Mucosa of descending colon (tissue), 3 donors: Measurements from ENCODE around the gene CAMK2N2. TPM values are rescaled to one million over a fixed set of nuclear protein-coding genes. Genes with fewer than 3 reads are reported as not detected.
A peak's percentile ranks its signal among the peaks of the same experiment; 100 is the strongest.

Experiments
- ATAC-seq: fragments of 200-7000 bp; cut with Tn5 transposase; one replicate; pipeline ENCODE4 v1.9.1; 2020; ENCODE audit warnings: mild to moderate bottlenecking, moderate library complexity
- DNase-seq, 3 donors: peaks; one replicate each; pipeline ENCODE4 v3.0.0-alpha.2; 2020
- H3K36me3 ChIP-seq: fragments of 200-600 bp; one replicate; pipeline ENCODE4 v1.8.0; 2021; ENCODE audit warnings: low read depth, mild to moderate bottlenecking
- H3K4me1 ChIP-seq: fragments of 200-600 bp; one replicate; pipeline ENCODE4 v1.8.0; 2021; ENCODE audit warnings: low read depth, mild to moderate bottlenecking
- H3K4me3 ChIP-seq: fragments of 200-600 bp; one replicate; pipeline ENCODE4 v1.8.0; 2021; ENCODE audit warnings: mild to moderate bottlenecking
- H3K9me3 ChIP-seq: fragments of 200-600 bp; one replicate; pipeline ENCODE4 v1.8.0; 2021; ENCODE audit warnings: mild to moderate bottlenecking
- CTCF ChIP-seq: fragments of 200-600 bp; IDR thresholded peaks from one replicate; pipeline ENCODE4 v1.8.0; 2022; ENCODE audit warnings: antibody characterized with exemption, mild to moderate bottlenecking
- intact Hi-C, 2 donors: fragments of 100-400 bp; cut with DNase I in 1 of 2; cut with micrococcal nuclease in 1 of 2; formaldehyde crosslinking; loops; one replicate each; pipeline versions ENCODE4 v1.11.0 to v1.11.1; 2022; cut with DNase I, micrococcal nuclease
- total RNA-seq, 3 donors: library from RNA; stranded (reverse); fragmentation: NEBNext Ultra II Directional in 2 of 3; extraction: Animal tissue kit (Norgen Biotek cat#: 25700) in 2 of 3; gene quantifications; one replicate each; pipeline versions ENCODE4 v1.2.1 to v1.2.4, GENCODE V29; 2021 to 2023
- donor health status: DM: no; HTN: no; CAD: no; lungs with moderate emphysema.
- donor health status: DM: no; HTN: no; CAD: no.
- donor health status: DM: no; HTN: yes; CAD: no.

The CAMK2N2 gene
- total RNA-seq, 3 donors from 2014 or later = 0.95 TPM; not detected in 2

DNA sequence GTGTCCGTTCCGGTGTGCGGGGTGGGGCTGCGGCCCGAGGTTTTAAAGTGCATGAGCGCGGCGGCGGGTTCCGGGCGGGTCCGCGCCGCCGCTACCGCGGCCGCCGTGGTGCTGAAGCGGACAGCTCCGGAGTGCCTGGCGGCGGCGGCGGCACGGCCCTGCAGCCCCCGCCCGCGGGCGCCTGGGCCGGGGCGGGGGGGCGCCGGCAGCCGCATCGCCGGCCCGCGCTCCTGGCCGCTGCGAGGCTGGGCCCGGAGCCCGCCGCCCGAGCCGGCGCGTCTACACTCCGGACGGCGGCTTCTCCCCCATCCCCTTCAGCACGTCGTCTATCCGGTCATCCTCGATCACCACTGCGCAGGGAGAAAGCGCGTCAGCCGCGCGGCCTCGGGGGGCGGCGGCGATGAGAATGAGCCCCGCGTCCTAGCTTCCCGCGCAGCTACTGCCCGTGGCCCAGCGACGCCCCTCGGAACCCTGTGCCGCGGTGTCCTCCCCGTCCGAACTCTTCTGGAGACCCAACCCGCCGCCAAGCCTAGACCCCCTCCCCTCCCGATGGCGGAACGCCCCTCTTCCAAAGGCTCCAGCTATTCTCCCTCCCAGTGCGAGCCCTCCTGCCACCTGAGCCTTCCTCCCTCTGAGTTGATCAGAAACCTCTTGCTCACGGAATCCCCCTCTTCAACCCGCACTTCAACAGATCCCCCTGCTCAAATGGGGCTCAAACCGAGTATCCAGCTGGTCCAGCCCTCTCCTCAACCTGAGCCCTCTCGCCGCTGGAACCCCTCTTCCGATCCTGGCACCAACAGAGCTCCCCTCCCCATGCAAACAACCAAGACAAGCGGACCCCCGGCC is 1.3 kb downstream of the CAMK2N2 start:
- Histone ChIP-seq H3K4me1 (peaks cover 23% of the 10 kb centered on the region), H3K36me3 (no peaks in the 10 kb centered on the region), H3K4me3 (no peak overlapping the region), H3K9me3 (no peaks in the 10 kb centered on the region)
- intact Hi-C loops = loop anchor here in 1 of 2 donors (10.0 kb wide), 1 partner anchor 365 kb away; no protein-coding TSS in a partner anchor
- DNase-seq (peak in 2 of 3 donors; percentile 54 to 61), ATAC-seq (peak; percentile 75)
- TF ChIP-seq CTCF = no peak

DNA sequence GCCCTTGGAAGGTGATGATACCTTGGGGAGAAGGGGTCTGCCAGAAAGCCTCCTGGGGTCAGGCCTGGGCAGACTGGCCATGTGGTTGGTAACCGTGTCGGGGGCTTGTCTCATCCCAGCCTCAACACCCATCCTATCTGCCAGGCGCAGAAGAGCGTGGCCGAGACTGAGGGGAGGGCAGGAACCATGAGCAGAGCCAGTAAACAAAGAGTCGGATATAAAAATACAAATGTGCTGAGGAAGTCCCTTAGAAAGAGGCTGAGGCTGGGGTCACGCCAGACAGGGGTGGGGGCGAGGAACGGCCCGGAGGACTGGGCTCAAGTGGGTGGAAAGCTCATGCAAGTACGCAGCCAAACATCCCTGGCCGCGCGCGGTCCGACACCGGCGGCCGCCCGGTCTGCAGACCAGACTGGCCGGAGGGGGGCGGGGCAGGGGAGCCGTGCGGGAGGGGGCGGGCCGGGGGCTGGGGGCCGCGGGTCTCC is 1.9 kb downstream of the CAMK2N2 start:
- intact Hi-C loops = loop anchor here in 1 of 2 donors (10.0 kb wide), 1 partner anchor 365 kb away; no protein-coding TSS in a partner anchor

GRCh38 chr3:184258926-184259325 is 2.4 kb downstream of the CAMK2N2 start:
- peaks cover 23% of the 10 kb centered on the region for H3K4me1 ChIP-seq
- H3K36me3 ChIP-seq = no peaks in the 10 kb centered on the region
- intact Hi-C loops = loop anchor here in 1 of 2 donors (10.0 kb wide), 1 partner anchor 364 kb away; no protein-coding TSS in a partner anchor
- H3K4me3 ChIP-seq = no peak overlapping the region
- ATAC-seq (no peak), DNase-seq (no peak)
- no peaks in the 10 kb centered on the region for H3K9me3 ChIP-seq
- TF ChIP-seq CTCF = no peak

More for the DNA sequence above, 1.9 kb downstream of the CAMK2N2 start:
- TF ChIP-seq CTCF = no peak
- Histone ChIP-seq H3K36me3 (no peaks in the 10 kb centered on the region), H3K4me3 (no peak overlapping the region), H3K4me1 (peaks cover 23% of the 10 kb centered on the region), H3K9me3 (no peaks in the 10 kb centered on the region)
- no peak for DNase-seq
- ATAC-seq = no peak

DNA sequence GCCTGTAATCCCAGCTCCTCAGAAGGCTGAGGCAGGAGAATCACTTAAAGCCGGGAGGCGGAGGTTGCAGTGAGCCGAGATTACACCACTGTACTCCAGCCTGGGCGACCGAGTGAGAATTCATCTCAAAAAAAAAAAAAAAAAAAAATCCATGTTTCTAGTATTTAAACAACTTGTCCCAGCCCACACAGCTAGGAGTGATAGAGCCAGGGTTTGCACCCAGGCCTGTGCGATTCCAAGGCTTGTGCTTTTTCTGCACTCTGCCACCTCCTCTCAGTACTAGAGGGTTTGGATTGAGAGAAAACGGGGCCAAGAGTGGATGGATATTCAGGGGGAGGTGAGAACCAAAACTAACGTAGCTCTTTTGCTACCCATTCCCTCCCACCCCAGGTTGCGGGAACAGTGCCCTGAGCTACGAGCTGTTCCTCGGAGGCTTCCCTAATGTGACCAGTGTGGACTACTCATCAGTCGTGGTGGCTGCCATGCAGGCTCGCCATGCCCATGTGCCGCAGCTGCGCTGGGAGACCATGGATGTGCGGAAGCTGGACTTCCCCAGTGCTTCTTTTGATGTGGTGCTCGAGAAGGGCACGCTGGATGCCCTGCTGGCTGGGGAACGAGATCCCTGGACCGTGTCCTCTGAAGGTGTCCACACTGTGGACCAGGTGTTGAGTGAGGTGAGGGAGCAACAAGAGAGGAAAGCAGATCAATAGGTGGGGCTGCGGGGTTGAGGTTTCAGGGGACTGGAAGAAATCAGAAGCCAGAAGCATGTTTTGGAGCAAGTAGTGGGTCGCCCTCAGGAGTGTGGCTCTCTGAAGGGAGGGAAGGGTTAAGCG is 4.1 kb downstream of the CAMK2N2 start:
- Histone ChIP-seq H3K36me3 (no peaks in the 10 kb centered on the region), H3K9me3 (no peaks in the 10 kb centered on the region), H3K4me1 (peaks cover 20% of the 10 kb centered on the region), H3K4me3 (no peak overlapping the region)
- no peak for TF ChIP-seq CTCF
- intact Hi-C loops = loop anchor here in 1 of 2 donors (10.0 kb wide), 1 partner anchor 362 kb away; no protein-coding TSS in a partner anchor
- ATAC-seq = no peak
- no peak for DNase-seq

DNA sequence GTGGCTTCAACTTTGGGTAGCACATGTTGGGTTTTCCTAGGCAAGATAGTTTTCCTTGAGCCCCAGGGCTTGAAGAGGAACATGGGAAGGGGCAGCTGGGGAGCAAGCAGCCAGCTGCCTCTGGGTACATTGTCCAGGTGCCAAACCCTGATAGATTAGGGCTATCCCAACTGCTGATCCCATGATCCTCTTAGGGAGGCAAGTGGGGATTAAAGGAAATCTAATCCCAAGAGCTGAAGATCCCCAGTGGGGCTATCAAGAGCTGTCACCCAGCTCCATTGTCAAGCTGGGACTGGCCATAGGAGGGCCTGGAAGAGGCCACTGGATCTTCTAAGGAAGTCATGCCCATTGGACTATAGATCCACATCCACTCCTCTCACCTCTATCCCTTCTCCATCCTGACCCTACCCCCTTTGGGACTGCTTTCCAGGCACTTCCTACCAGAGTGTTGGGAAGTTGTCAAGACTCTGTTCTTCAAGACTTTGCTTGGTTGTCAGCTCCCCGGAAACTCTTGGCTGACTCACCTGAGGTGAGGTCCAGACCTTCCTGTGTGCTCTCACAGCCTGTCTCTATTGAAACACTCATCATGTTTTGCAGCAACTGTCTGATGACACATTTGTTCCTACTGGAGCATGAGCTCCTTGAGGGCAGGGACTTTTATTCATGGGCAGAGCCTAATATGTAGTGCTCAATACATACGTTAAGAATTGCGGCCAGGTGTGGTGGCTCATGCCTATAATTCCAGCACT is 5.9 kb downstream of the CAMK2N2 start:
- no peaks in the 10 kb centered on the region for H3K36me3 ChIP-seq
- DNase-seq = no peak
- H3K4me1 ChIP-seq = peaks cover 6% of the 10 kb centered on the region
- H3K9me3 ChIP-seq = no peaks in the 10 kb centered on the region
- TF ChIP-seq CTCF = no peak
- no peak for ATAC-seq
- H3K4me3 ChIP-seq = no peak overlapping the region
- intact Hi-C loops = loop anchor here in 1 of 2 donors (10.0 kb wide), 1 partner anchor 361 kb away; no protein-coding TSS in a partner anchor
